ENCODE data around the gene TBC1D5. TPM values are rescaled to one million over a fixed set of nuclear protein-coding genes. Genes with fewer than 3 reads are reported as not detected.
A peak's percentile ranks its signal among the peaks of the same experiment; 100 is the strongest.
"Not testable (repeated sequence)": the region's sequence is repeated elsewhere in the genome, so short reads cannot be mapped to it uniquely, and the experiment has no call there.

The TBC1D5 gene
- total RNA-seq, 3 donors from 2014 or later (not counting 1 experiment from before 2014, with no cell fraction given), result 63.8 to 81.9 (median 74.9) TPM

DNA sequence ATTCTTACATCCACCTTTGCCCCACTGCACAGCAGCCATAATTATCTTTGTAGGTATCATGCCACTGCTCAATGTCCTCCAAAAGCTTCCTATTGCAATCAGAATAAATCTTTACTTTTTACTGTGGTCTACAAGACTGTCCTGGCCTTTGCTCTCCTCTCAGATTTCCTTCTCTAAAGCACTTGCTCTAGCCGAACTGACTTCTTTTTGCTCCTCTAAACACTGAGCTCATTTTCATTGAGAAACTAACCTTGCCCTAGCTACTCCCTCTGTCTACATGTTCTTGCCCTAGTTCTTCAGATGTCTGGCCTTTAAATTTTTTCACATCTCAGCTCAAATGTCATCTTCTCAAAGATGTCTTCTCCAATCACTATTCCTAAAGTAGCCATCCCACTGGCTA is 342.8 kb downstream of the TBC1D5 start:
- Histone ChIP-seq H3K27me3 (ENCODE audit: control insufficient read depth, insufficient read depth, low read length) (no peaks in the 10 kb centered on the region), H3K4me1 (ENCODE audit: control insufficient read depth, insufficient read depth, low read length) (no peaks in the 10 kb centered on the region), H3K27ac (ENCODE audit: low read length) (peak overlapping the region; percentile 11), H3K36me3 (ENCODE audit: control insufficient read depth, insufficient read depth, low read length) (peaks cover 12% of the 10 kb centered on the region), H3K4me3 (ENCODE audit: low read length) (no peak overlapping the region), H3K9me3 (ENCODE audit: control insufficient read depth, insufficient read depth, low read length) (no peaks in the 10 kb centered on the region)
- 77% methylated on average over 1 of the region's 1 CpG for WGBS (ENCODE audit: insufficient coverage)
- H3K27ac Mint-ChIP-seq, result no peak overlapping the region
- ATAC-seq, result no peak
- H3K9me3 Mint-ChIP-seq, result no peaks in the 10 kb centered on the region
- no peak overlapping the region for H3K4me3 Mint-ChIP-seq
- no peak for DNase-seq
- TF ChIP-seq, protein P1, sequence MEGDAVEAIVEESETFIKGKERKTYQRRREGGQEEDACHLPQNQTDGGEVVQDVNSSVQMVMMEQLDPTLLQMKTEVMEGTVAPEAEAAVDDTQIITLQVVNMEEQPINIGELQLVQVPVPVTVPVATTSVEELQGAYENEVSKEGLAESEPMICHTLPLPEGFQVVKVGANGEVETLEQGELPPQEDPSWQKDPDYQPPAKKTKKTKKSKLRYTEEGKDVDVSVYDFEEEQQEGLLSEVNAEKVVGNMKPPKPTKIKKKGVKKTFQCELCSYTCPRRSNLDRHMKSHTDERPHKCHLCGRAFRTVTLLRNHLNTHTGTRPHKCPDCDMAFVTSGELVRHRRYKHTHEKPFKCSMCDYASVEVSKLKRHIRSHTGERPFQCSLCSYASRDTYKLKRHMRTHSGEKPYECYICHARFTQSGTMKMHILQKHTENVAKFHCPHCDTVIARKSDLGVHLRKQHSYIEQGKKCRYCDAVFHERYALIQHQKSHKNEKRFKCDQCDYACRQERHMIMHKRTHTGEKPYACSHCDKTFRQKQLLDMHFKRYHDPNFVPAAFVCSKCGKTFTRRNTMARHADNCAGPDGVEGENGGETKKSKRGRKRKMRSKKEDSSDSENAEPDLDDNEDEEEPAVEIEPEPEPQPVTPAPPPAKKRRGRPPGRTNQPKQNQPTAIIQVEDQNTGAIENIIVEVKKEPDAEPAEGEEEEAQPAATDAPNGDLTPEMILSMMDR (IDR thresholded peaks at IDR 0.05), result no peak
- H3K27me3 Mint-ChIP-seq (ENCODE audit: low read depth in 2 of 2), result no peaks in the 10 kb centered on the region
- H3K4me1 Mint-ChIP-seq, result no peaks in the 10 kb centered on the region
- intact Hi-C loops (cut with micrococcal nuclease), result no loop called here
- peaks cover 6% of the 10 kb centered on the region for H3K36me3 Mint-ChIP-seq

GRCh38 chr3:17398959-17399551 is 343.4 kb downstream of the TBC1D5 start:
- intact Hi-C loops (cut with micrococcal nuclease), result no loop called here
- DNase-seq (no peak), ATAC-seq (no peak)
- H3K36me3 ChIP-seq (ENCODE audit: control insufficient read depth, insufficient read depth, low read length), result peaks cover 7% of the 10 kb centered on the region
- Mint-ChIP-seq H3K4me1 (no peaks in the 10 kb centered on the region), H3K9me3 (no peaks in the 10 kb centered on the region), H3K36me3 (peaks cover under 1% of the 10 kb centered on the region), H3K4me3 (no peak overlapping the region), H3K27me3 (ENCODE audit: low read depth in 2 of 2) (no peaks in the 10 kb centered on the region), H3K27ac (no peak overlapping the region)
- WGBS (ENCODE audit: insufficient coverage), result 60% methylated on average over 2 of the region's 2 CpGs
- no peak overlapping the region for H3K4me3 ChIP-seq (ENCODE audit: low read length)
- no peaks in the 10 kb centered on the region for H3K4me1 ChIP-seq (ENCODE audit: control insufficient read depth, insufficient read depth, low read length)
- no peaks in the 10 kb centered on the region for H3K9me3 ChIP-seq (ENCODE audit: control insufficient read depth, insufficient read depth, low read length)
- peak overlapping the region; percentile 11 for H3K27ac ChIP-seq (ENCODE audit: low read length)
- TF ChIP-seq, protein P1 (IDR thresholded peaks at IDR 0.05), result no peak
- no peaks in the 10 kb centered on the region for H3K27me3 ChIP-seq (ENCODE audit: control insufficient read depth, insufficient read depth, low read length)

DNA sequence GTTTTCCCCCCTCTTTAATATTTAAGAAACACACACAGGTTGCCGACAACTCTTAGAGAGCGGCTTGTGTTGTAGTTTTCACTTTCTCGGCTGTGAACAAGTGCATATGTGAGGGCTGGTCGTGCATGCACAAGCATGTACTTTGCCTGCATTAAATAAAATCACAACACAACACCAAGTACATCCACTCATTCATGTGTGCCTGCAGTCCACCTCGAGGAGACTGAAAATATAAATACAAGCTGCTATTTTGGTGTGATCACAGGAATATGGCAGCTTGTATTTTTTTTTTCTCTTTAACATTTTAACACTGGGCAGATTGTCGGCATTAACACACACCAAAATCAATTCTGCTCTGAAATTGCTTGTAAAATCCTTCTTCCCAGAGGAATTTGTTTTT is 346.4 kb downstream of the TBC1D5 start:
- H3K36me3 Mint-ChIP-seq, result peaks cover 7% of the 10 kb centered on the region
- 86% methylated on average over 4 of the region's 6 CpGs for WGBS (ENCODE audit: insufficient coverage)
- intact Hi-C loops (cut with micrococcal nuclease), result no loop called here
- Histone ChIP-seq H3K36me3 (ENCODE audit: control insufficient read depth, insufficient read depth, low read length) (no peaks in the 10 kb centered on the region), H3K4me1 (ENCODE audit: control insufficient read depth, insufficient read depth, low read length) (no peaks in the 10 kb centered on the region), H3K27ac (ENCODE audit: low read length) (no peak overlapping the region), H3K4me3 (ENCODE audit: low read length) (no peak overlapping the region), H3K27me3 (ENCODE audit: control insufficient read depth, insufficient read depth, low read length) (no peaks in the 10 kb centered on the region), H3K9me3 (ENCODE audit: control insufficient read depth, insufficient read depth, low read length) (no peaks in the 10 kb centered on the region)
- no peak for ATAC-seq
- H3K4me3 Mint-ChIP-seq, result no peak overlapping the region
- H3K27me3 Mint-ChIP-seq (ENCODE audit: low read depth in 2 of 2), result no peaks in the 10 kb centered on the region
- TF ChIP-seq, protein P1 (IDR thresholded peaks at IDR 0.05), result no peak
- no peaks in the 10 kb centered on the region for H3K9me3 Mint-ChIP-seq
- no peak overlapping the region for H3K27ac Mint-ChIP-seq
- no peaks in the 10 kb centered on the region for H3K4me1 Mint-ChIP-seq
- DNase-seq, result no peak

DNA sequence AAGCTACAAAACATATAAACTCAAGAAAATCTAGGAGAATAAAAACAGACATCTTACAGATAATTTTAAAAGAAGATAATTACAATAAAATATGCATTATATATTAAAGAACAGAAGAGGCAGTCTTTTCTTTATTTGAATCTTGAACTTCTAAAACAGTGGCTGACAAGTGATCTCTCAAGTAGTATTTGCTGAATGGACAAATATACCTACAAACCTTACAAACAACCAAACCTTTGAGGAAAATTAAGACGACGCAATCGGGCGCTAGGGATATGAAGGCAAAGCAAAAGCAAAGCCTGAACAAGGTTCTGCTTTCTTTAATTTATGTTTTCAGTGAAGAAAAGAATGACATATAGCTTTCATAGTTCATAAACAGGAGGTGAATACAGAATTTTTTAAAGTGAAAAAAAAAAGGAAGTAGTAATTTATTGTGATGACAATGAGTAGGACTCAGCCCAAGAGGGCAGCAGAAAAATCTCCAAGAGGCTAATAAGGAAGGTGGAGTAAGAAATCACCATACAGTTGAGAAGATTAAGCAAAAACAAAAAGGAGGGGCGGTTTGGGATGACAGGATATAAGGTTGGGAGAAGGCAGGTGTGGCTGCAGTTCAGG is 347.8 kb downstream of the TBC1D5 start:
- TF ChIP-seq, protein P1 (IDR thresholded peaks at IDR 0.05), result no peak
- WGBS (ENCODE audit: insufficient coverage), result 67% methylated on average over 5 of the region's 5 CpGs
- Mint-ChIP-seq H3K9me3 (no peaks in the 10 kb centered on the region), H3K36me3 (peaks cover 7% of the 10 kb centered on the region), H3K4me1 (no peaks in the 10 kb centered on the region), H3K4me3 (no peak overlapping the region), H3K27ac (no peak overlapping the region), H3K27me3 (ENCODE audit: low read depth in 2 of 2) (no peaks in the 10 kb centered on the region)
- no peak for ATAC-seq
- Histone ChIP-seq H3K4me3 (ENCODE audit: low read length) (no peak overlapping the region), H3K4me1 (ENCODE audit: control insufficient read depth, insufficient read depth, low read length) (no peaks in the 10 kb centered on the region), H3K9me3 (ENCODE audit: control insufficient read depth, insufficient read depth, low read length) (no peaks in the 10 kb centered on the region), H3K27ac (ENCODE audit: low read length) (no peak overlapping the region), H3K27me3 (ENCODE audit: control insufficient read depth, insufficient read depth, low read length) (no peaks in the 10 kb centered on the region), H3K36me3 (ENCODE audit: control insufficient read depth, insufficient read depth, low read length) (no peaks in the 10 kb centered on the region)
- DNase-seq, result no peak
- intact Hi-C loops (cut with micrococcal nuclease), result no loop called here

- H3K36me3 ChIP-seq (ENCODE audit: control insufficient read depth, insufficient read depth, low read length); H3K9me3 ChIP-seq (ENCODE audit: control insufficient read depth, insufficient read depth, low read length); ATAC-seq; H3K4me3 Mint-ChIP-seq; H3K27ac ChIP-seq (ENCODE audit: low read length); H3K27ac Mint-ChIP-seq; H3K36me3 Mint-ChIP-seq; intact Hi-C loops (cut with micrococcal nuclease); H3K9me3 Mint-ChIP-seq; H3K4me1 Mint-ChIP-seq; H3K4me3 ChIP-seq (ENCODE audit: low read length); H3K4me1 ChIP-seq (ENCODE audit: control insufficient read depth, insufficient read depth, low read length); H3K27me3 ChIP-seq (ENCODE audit: control insufficient read depth, insufficient read depth, low read length); DNase-seq; H3K27me3 Mint-ChIP-seq (ENCODE audit: low read depth in 2 of 2): not testable (repeated sequence)
- 100% methylated on average over 3 of the region's 5 CpGs for WGBS (ENCODE audit: insufficient coverage)
Measured at GRCh38 chr3:17392516-17392915, 349.9 kb downstream of the TBC1D5 start.

Measured in natural killer cell (primary cell).